HepG2 (cell line): Measurements from ENCODE around the gene MCRIP2. TPM values are rescaled to one million over a fixed set of nuclear protein-coding genes. Genes with fewer than 3 reads are reported as not detected.

ENCODE experiments used
- AKAP8 ChIP-seq: sonication (generic); formaldehyde crosslinking; IDR thresholded peaks from 2 replicates; pipeline ENCODE4 v1.5.1; 2020; ENCODE audit warnings: mild to moderate bottlenecking, missing genetic modification reagents
- HNF4A ChIP-seq: sonication (generic); formaldehyde crosslinking; IDR thresholded peaks from 2 replicates; pipeline ENCODE4 v1.4.0; 2020; ENCODE audit warnings: missing genetic modification reagents
- HOXA7 ChIP-seq: sonication (generic); formaldehyde crosslinking; IDR thresholded peaks from 2 replicates; pipeline ENCODE4 v1.8.1; 2022; ENCODE audit warnings: mild to moderate bottlenecking, missing genetic modification reagents, moderate library complexity
- KLF11 ChIP-seq: IDR thresholded peaks from 2 replicates; pipeline ENCODE4 v1.6.1; 2016; ENCODE audit warnings: missing compliant biosample characterization
- KLF15 ChIP-seq: sonication (generic); formaldehyde crosslinking; IDR thresholded peaks from 2 replicates; pipeline ENCODE4 v1.8.1; 2023; ENCODE audit warnings: borderline replicate concordance, mild to moderate bottlenecking, inconsistent platforms, missing genetic modification reagents, mixed read lengths
- MTA3 ChIP-seq: sonication (generic); formaldehyde crosslinking; IDR thresholded peaks from 2 replicates; pipeline ENCODE4 v1.4.0; 2020; ENCODE audit warnings: missing genetic modification reagents
- PHB2 ChIP-seq: fragments of 450-650 bp; IDR thresholded peaks from 2 replicates; pipeline ENCODE4 v1.6.1; 2018; ENCODE audit not compliant: partially characterized antibody
- RXRA ChIP-seq: sonication (generic); formaldehyde crosslinking; IDR thresholded peaks from 2 replicates; pipeline ENCODE4 v1.5.1; 2020; ENCODE audit warnings: missing genetic modification reagents
- ZBTB4 ChIP-seq: sonication (generic); formaldehyde crosslinking; IDR thresholded peaks from 2 replicates; pipeline ENCODE4 v1.4.0; 2020; ENCODE audit warnings: missing genetic modification reagents, mild to moderate bottlenecking, borderline replicate concordance
- ZNF20 ChIP-seq: sonication (generic); formaldehyde crosslinking; IDR thresholded peaks from 2 replicates; pipeline ENCODE4 v1.4.0; 2020; ENCODE audit warnings: mild to moderate bottlenecking, moderate library complexity, missing genetic modification reagents
- ZNF337 ChIP-seq: sonication (generic); formaldehyde crosslinking; IDR thresholded peaks from 2 replicates; pipeline ENCODE4 v1.5.1; 2020; ENCODE audit warnings: missing genetic modification reagents, low read depth, mild to moderate bottlenecking, borderline replicate concordance
- ZNF34 ChIP-seq: sonication (generic); formaldehyde crosslinking; IDR thresholded peaks from 2 replicates; pipeline ENCODE4 v1.4.0; 2020; ENCODE audit warnings: mild to moderate bottlenecking, missing genetic modification reagents, borderline replicate concordance
- ZNF598 ChIP-seq: sonication (generic); formaldehyde crosslinking; IDR thresholded peaks from 2 replicates; pipeline ENCODE4 v1.5.1; 2020; ENCODE audit warnings: mild to moderate bottlenecking, missing genetic modification reagents, borderline replicate concordance
- polyA plus RNA-seq, 8 experiments: library from polyadenylated mRNA; depleted of rRNA in 3 of 8; stranded (reverse) in 7 of 8; unstranded in 1 of 8; fragments of >200 nt; fragmentation: Illumina TruSeq in 4 of 8; extraction: Trizol in 4 of 8; gene quantifications; 2 replicates each; pipeline versions ENCODE4 v1.2.1 to v1.2.3, GENCODE V29; 2011 to 2016; ENCODE audit warnings: low read depth in 4 of 8, missing spikeins in 1 of 8, mixed read lengths in 1 of 8; ENCODE audit not compliant: insufficient read depth in 1 of 8
- total RNA-seq, 5 experiments: library from RNA; depleted of rRNA; stranded (reverse); fragments of >200 nt; fragmentation: Illumina TruSeq; extraction: Trizol; gene quantifications; 2 replicates each; pipeline ENCODE4 v1.2.3, GENCODE V29; 2016; ENCODE audit warnings: low read depth in 1 of 5

MCRIP2 gene
- total and polyA plus RNA-seq, 2 of the 13 experiments (the other 11 are each of a cell fraction or from before 2014, with no cell fraction given) = 39.6 to 76.7 TPM

DNA sequence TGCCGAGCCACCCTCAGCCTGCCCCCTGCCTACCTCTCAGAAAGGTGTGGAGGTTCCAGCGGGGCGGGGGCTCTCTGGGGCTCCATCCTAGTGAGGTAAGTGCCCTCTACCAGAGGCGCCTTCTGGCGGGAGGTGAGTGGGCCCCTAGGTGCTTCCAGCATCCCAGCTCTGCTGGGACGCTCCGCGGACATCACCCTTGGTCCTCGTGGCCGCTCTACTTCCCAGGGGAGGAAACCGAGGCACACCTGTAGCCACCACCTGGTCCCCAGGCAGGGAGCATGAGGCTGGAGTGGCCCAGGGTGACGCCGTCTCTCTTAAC is 1.4 kb downstream of the MCRIP2 start (continued):
- TF ChIP-seq ZBTB4 (CRISPR knock-in tag) = 0 out of 2 replicates have a peak, but pooled peaks have one; percentile 46
- no peak for TF ChIP-seq ZNF598 (CRISPR knock-in tag)
- no peak for TF ChIP-seq MTA3 (CRISPR knock-in tag)
- TF ChIP-seq AKAP8 (CRISPR knock-in tag) = no peak
- TF ChIP-seq HOXA7 (CRISPR knock-in tag) = no peak
- TF ChIP-seq RXRA (CRISPR knock-in tag) = no peak
- no peak for TF ChIP-seq HNF4A
- no peak for TF ChIP-seq ZNF34 (CRISPR knock-in tag)
- TF ChIP-seq KLF11 (CRISPR knock-in tag) = no peak
- TF ChIP-seq ZNF337 (CRISPR knock-in tag) = no peak
- TF ChIP-seq KLF15 (CRISPR knock-in tag) = no peak
- TF ChIP-seq ZNF20 = no peak
- no peak for TF ChIP-seq PHB2
